Peyer's patch (tissue), 4 donors: ENCODE results near the gene GPR151. TPM values are rescaled to one million over a fixed set of nuclear protein-coding genes. Genes with fewer than 3 reads are reported as not detected.

Experiments used
- DNase-seq, 3 donors: peaks; one replicate each; pipeline ENCODE4 v3.0.0-alpha.2; 2017 to 2019
- H3K27ac ChIP-seq, 4 donors: fragments of 200-600 bp; sonication (generic); one replicate each; pipeline ENCODE4 v1.5.1; 2016 to 2019
- H3K27me3 ChIP-seq, 2 donors: fragments of 200-600 bp; sonication (generic); one replicate each; pipeline ENCODE4 v1.5.1; 2019
- H3K36me3 ChIP-seq, 3 donors: fragments of 200-600 bp; sonication (generic); one replicate each; pipeline ENCODE4 v1.5.1; 2016 to 2019
- H3K4me1 ChIP-seq, 4 donors: fragments of 200-600 bp; sonication (generic); one replicate each; pipeline ENCODE4 v1.5.1; 2016 to 2019
- H3K4me3 ChIP-seq, 4 donors: fragments of 200-600 bp; sonication (generic); 1 replicate in 3 of 4; 2 replicates in 1 of 4; pipeline ENCODE4 v1.5.1; 2016 to 2019; ENCODE audit warnings: mild to moderate bottlenecking in 1 of 4
- H3K9me3 ChIP-seq, 4 donors: fragments of 200-600 bp; sonication (generic); one replicate each; pipeline ENCODE4 v1.5.1; 2016 to 2019; ENCODE audit warnings: mild to moderate bottlenecking in 1 of 4
- POLR2A ChIP-seq, 2 donors: fragments of 450-650 bp; IDR thresholded peaks; one replicate each; pipeline ENCODE4 v1.5.1; 2017; ENCODE audit warnings: antibody characterized with exemption in 2 of 2, mild to moderate bottlenecking in 2 of 2, moderate library complexity in 2 of 2
- total RNA-seq, 4 donors: library from RNA; depleted of rRNA; stranded (reverse); fragments of >200 nt; gene quantifications; one replicate each; pipeline ENCODE4 v1.1.0, GENCODE V29; 2016
- TF ChIP-seq, protein P1 (sequence below), 6 experiments: fragments of 450-650 bp in 4 of 6; fragments of 200-600 bp in 2 of 6; sonication (generic) in 1 of 6; IDR thresholded peaks; one replicate each; pipeline ENCODE4 v1.5.1; 2017 to 2019; ENCODE audit warnings: antibody characterized with exemption in 6 of 6, mild to moderate bottlenecking in 3 of 6, moderate library complexity in 1 of 6

The GPR151 gene
- total RNA-seq, 4 donors from 2014 or later = not detected

DNA sequence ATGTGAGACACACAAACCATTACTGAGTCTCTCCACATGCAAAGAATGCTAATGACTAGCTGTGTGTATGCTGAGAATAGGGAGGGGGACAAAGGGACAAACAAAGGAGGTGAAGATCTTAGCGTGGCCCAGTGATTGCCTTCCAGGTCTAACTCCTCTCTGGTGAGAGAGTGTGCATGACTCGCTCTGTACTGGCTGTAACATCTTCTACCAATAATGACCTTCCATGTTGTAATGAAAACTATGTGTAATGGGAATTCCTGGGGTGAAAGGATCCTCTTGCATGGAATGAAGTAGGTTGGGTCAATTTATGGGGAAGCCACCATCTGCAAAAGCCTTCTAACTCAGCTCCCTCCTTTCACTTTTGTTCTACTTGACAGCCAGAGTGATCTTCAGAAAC is 24.4 kb upstream of the GPR151 start:
- Histone ChIP-seq H3K4me3 (no peak overlapping the region), H3K27me3 (no peaks in the 10 kb centered on the region), H3K27ac (no peak overlapping the region), H3K9me3 (no peaks in the 10 kb centered on the region), H3K36me3 (no peaks in the 10 kb centered on the region), H3K4me1 (no peaks in the 10 kb centered on the region)
- TF ChIP-seq, protein P1, sequence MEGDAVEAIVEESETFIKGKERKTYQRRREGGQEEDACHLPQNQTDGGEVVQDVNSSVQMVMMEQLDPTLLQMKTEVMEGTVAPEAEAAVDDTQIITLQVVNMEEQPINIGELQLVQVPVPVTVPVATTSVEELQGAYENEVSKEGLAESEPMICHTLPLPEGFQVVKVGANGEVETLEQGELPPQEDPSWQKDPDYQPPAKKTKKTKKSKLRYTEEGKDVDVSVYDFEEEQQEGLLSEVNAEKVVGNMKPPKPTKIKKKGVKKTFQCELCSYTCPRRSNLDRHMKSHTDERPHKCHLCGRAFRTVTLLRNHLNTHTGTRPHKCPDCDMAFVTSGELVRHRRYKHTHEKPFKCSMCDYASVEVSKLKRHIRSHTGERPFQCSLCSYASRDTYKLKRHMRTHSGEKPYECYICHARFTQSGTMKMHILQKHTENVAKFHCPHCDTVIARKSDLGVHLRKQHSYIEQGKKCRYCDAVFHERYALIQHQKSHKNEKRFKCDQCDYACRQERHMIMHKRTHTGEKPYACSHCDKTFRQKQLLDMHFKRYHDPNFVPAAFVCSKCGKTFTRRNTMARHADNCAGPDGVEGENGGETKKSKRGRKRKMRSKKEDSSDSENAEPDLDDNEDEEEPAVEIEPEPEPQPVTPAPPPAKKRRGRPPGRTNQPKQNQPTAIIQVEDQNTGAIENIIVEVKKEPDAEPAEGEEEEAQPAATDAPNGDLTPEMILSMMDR (IDR thresholded peaks at IDR 0.05) = no peak
- no peak for TF ChIP-seq POLR2A (IDR thresholded peaks at IDR 0.05)
- no peak for DNase-seq

DNA sequence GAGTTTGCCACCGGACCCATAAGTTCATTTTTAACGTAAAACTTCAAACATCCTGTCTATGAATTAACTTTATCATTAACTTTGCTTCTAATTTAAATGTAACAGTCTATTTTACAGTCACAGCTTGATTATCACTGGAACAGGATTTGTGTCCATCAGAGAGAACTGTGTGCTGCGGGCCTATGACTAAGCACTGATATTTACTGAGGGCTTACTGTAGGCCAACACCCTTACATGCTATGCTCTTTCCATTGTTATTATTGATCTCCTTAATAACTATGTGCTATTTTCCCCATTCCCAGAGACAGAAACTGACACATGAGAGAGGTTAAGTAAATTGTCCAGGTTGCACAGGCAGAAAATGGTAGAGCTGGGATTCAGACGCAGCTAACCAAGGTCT is 24.0 kb upstream of the GPR151 start:
- Histone ChIP-seq H3K4me3 (no peak overlapping the region), H3K36me3 (no peaks in the 10 kb centered on the region), H3K9me3 (no peaks in the 10 kb centered on the region), H3K27ac (no peak overlapping the region), H3K4me1 (no peaks in the 10 kb centered on the region), H3K27me3 (no peaks in the 10 kb centered on the region)
- DNase-seq = no peak
- TF ChIP-seq POLR2A (IDR thresholded peaks at IDR 0.05) = no peak
- TF ChIP-seq, protein P1 (IDR thresholded peaks at IDR 0.05) = no peak

DNA sequence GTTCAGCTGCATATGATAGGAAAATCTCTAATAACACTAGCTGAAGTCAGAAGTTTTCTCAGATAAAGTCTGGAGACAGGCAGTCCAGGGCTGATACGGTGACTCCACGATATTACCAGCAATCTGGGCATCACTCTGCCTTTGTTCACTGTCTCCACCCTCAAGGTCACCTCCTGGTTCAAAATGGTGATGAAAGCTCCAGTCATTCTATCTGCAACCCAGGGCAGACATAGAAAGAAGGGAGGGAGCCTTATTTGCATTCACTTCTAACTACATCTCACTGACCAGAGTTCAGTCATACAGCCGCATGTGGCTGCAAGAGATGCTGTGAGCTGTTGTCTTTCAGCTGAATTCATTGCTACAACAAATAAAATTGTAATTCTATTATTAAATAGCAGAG is 22.4 kb upstream of the GPR151 start:
- TF ChIP-seq, protein P1 (IDR thresholded peaks at IDR 0.05) = no peak
- TF ChIP-seq POLR2A (IDR thresholded peaks at IDR 0.05) = no peak
- H3K27me3 ChIP-seq = no peaks in the 10 kb centered on the region
- H3K27ac ChIP-seq = no peak overlapping the region
- H3K4me3 ChIP-seq = no peak overlapping the region
- DNase-seq = no peak
- no peaks in the 10 kb centered on the region for H3K9me3 ChIP-seq
- H3K36me3 ChIP-seq = no peaks in the 10 kb centered on the region
- H3K4me1 ChIP-seq = no peaks in the 10 kb centered on the region

DNA sequence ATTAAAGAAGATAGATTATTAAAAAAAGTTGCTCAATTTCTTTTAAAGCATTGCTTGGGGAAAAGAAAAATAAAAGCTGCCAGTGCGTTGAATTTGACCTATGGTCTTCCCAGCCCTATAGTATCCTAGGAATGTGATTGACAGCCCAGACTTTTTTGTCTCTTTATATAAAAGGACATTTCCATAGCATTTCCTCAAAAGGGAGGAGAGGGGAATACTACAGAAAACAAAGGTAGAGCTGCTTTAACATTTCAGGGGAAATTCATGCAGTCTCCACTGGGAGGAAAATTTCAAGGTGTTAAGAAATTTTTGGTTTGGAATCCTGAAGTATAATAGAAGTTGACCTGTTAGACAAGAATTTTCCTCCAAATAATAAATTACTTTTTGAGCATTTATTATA is 17.9 kb upstream of the GPR151 start:
- TF ChIP-seq, protein P1 (IDR thresholded peaks at IDR 0.05) = no peak
- no peak for TF ChIP-seq POLR2A (IDR thresholded peaks at IDR 0.05)
- no peaks in the 10 kb centered on the region for H3K4me1 ChIP-seq
- no peak for DNase-seq
- no peaks in the 10 kb centered on the region for H3K27me3 ChIP-seq
- no peak overlapping the region for H3K27ac ChIP-seq
- no peaks in the 10 kb centered on the region for H3K36me3 ChIP-seq
- H3K4me3 ChIP-seq = no peak overlapping the region
- H3K9me3 ChIP-seq = no peaks in the 10 kb centered on the region

DNA sequence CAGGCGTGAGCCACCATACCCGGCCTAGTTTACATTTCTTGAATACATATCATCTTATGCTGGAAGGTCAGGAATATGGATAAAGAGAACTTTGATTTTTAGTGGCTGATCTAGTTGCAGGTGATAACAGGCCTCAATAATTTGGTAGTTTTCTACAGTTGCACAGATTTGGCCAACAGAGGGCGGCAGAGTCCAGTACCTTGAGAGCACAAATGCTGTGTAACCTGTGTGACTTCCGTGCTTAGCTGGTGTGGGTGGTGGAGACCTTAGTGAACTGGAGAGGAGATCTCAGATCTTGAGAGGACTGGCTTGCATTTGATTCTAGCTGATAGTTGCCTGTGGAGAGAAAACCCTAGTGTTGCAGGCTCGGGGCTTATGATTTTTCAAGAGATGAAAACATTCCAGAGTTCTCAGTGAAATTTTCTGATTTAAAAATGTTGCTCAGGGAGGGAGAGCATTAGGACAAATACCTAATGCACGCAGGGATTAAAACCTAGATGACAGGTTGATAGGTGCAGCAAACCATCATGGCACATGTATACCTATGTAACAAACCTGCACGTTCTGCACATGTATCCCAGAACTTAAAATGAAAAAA is 17.4 kb upstream of the GPR151 start:
- Histone ChIP-seq H3K9me3 (no peaks in the 10 kb centered on the region), H3K4me3 (no peak overlapping the region), H3K27ac (no peak overlapping the region), H3K4me1 (no peaks in the 10 kb centered on the region), H3K36me3 (no peaks in the 10 kb centered on the region), H3K27me3 (no peaks in the 10 kb centered on the region)
- DNase-seq = peak; percentile 60 to 89 (median 65)
- TF ChIP-seq, protein P1 (IDR thresholded peaks at IDR 0.05) = peak; percentile 35 to 74 (median 70)
- TF ChIP-seq POLR2A (IDR thresholded peaks at IDR 0.05) = no peak

DNA sequence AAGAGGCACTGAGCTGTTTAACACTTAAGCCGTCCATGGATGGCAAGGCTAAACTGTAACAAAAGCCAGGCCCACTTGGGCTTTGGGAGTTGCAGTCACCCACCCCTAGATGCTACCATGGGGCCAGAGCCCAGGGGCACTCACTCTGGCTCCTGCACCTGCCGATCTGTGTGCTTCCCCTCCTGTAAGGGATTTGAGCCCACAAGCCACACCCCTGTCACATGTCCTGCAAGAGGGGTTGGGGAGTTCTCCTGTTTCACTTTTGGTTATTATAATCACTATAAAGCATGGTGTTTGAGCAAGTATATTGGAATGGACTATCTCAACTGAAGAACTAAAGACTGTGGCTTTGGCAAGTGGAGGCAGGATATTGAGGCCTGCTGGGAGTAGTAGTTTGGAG is 14.0 kb upstream of the GPR151 start:
- Histone ChIP-seq H3K36me3 (no peaks in the 10 kb centered on the region), H3K9me3 (no peaks in the 10 kb centered on the region), H3K4me3 (no peak overlapping the region), H3K4me1 (no peaks in the 10 kb centered on the region), H3K27ac (no peak overlapping the region), H3K27me3 (no peaks in the 10 kb centered on the region)
- TF ChIP-seq POLR2A (IDR thresholded peaks at IDR 0.05) = no peak
- TF ChIP-seq, protein P1 (IDR thresholded peaks at IDR 0.05) = no peak
- DNase-seq = no peak
